Activated B cell treated with CpG ODN at 0.5 μM for 24 hours (primary cell): ENCODE measurements around the gene FGFR3. TPM values are rescaled to one million over a fixed set of nuclear protein-coding genes. Genes with fewer than 3 reads are reported as not detected.

Experiments used
- ATAC-seq: fragments of 200-7000 bp; cut with Tn5 transposase; one replicate; pipeline ENCODE4 v1.10.0; 2021; ENCODE audit warnings: low read depth, mild to moderate bottlenecking, moderate library complexity
- CTCF ChIA-PET: fragments of 350-600 bp; sonication (Branson Sonifier 250); formaldehyde crosslinking; loops from one replicate; lab custom pipeline; 2021; ENCODE audit warnings: antibody characterized with exemption; lab: Charles Lee
- POLR2A ChIA-PET: fragments of 350-600 bp; sonication (Branson Sonifier 250); formaldehyde crosslinking; loops from one replicate; lab custom pipeline; 2021; ENCODE audit warnings: antibody characterized with exemption; lab: Charles Lee
- DNase-seq: peaks from one replicate; pipeline ENCODE4 v3.0.0; 2022
- H3K27ac Mint-ChIP-seq: one replicate; pipeline ENCODE4 v1.8.0; 2020; ENCODE audit warnings: mixed read lengths
- H3K27me3 Mint-ChIP-seq: one replicate; pipeline ENCODE4 v1.8.0; 2021; ENCODE audit warnings: mixed read lengths
- H3K36me3 Mint-ChIP-seq: one replicate; pipeline ENCODE4 v1.8.0; 2021; ENCODE audit warnings: low read depth, mixed read lengths
- H3K4me1 Mint-ChIP-seq: one replicate; pipeline ENCODE4 v1.8.0; 2021; ENCODE audit warnings: mixed read lengths
- H3K4me3 Mint-ChIP-seq: one replicate; pipeline ENCODE4 v1.8.0; 2020; ENCODE audit warnings: mild to moderate bottlenecking, mixed read lengths
- H3K9me3 Mint-ChIP-seq: one replicate; pipeline ENCODE4 v1.8.0; 2020; ENCODE audit warnings: mixed read lengths
- CTCF ChIP-seq: fragments of 200-600 bp; IDR thresholded peaks from one replicate; pipeline ENCODE4 v1.8.0; 2022; ENCODE audit warnings: antibody characterized with exemption, mild to moderate bottlenecking
- intact Hi-C: fragments of 100-400 bp; cut with micrococcal nuclease; formaldehyde crosslinking; loops from one replicate; pipeline ENCODE4 v1.15.1; 2024
- total RNA-seq: library from RNA; stranded (reverse); gene quantifications from 2 replicates; pipeline ENCODE4 v1.2.3, GENCODE V29; 2022

The FGFR3 gene
- total RNA-seq, 1 donor from 2014 or later, result 0.40 TPM

GRCh38 chr4:1802720-1803522 lies 9.8 kb downstream of the FGFR3 start:
- no peaks in the 10 kb centered on the region for H3K4me1 Mint-ChIP-seq
- H3K36me3 Mint-ChIP-seq, result no peaks in the 10 kb centered on the region
- ATAC-seq, result no peak
- no peak overlapping the region for H3K4me3 Mint-ChIP-seq
- H3K27ac Mint-ChIP-seq, result no peak overlapping the region
- DNase-seq, result no peak
- intact Hi-C loops, result no loop called here
- no peaks in the 10 kb centered on the region for H3K9me3 Mint-ChIP-seq
- H3K27me3 Mint-ChIP-seq, result peaks cover 8% of the 10 kb centered on the region
- POLR2A ChIA-PET, result no interaction called here
- CTCF ChIA-PET, result no interaction called here
- TF ChIP-seq CTCF, result no peak

- ChIA-PET CTCF (no interaction called here), POLR2A (no interaction called here)
- Mint-ChIP-seq H3K9me3 (no peaks in the 10 kb centered on the region), H3K4me3 (no peak overlapping the region), H3K27me3 (peaks cover 5% of the 10 kb centered on the region), H3K27ac (no peak overlapping the region), H3K4me1 (no peaks in the 10 kb centered on the region), H3K36me3 (no peaks in the 10 kb centered on the region)
- DNase-seq, result no peak
- intact Hi-C loops, result no loop called here
- no peak for ATAC-seq
- TF ChIP-seq CTCF, result no peak
Measured at GRCh38 chr4:1803523-1804423, 10.7 kb downstream of the FGFR3 start.

GRCh38 chr4:1804638-1805492 lies 11.8 kb downstream of the FGFR3 start:
- Mint-ChIP-seq H3K4me1 (no peaks in the 10 kb centered on the region), H3K36me3 (no peaks in the 10 kb centered on the region), H3K27me3 (peaks cover 4% of the 10 kb centered on the region), H3K4me3 (no peak overlapping the region), H3K27ac (no peak overlapping the region), H3K9me3 (no peaks in the 10 kb centered on the region)
- ATAC-seq (no peak), DNase-seq (no peak)
- CTCF ChIA-PET, result no interaction called here
- intact Hi-C loops, result no loop called here
- POLR2A ChIA-PET, result no interaction called here
- TF ChIP-seq CTCF, result no peak

GRCh38 chr4:1805493-1806222 lies 12.6 kb downstream of the FGFR3 start:
- POLR2A ChIA-PET, result no interaction called here

More at GRCh38 chr4:1805493-1806222, 12.6 kb downstream of the FGFR3 start:
- Mint-ChIP-seq H3K36me3 (no peaks in the 10 kb centered on the region), H3K9me3 (no peaks in the 10 kb centered on the region), H3K4me3 (no peak overlapping the region), H3K27ac (no peak overlapping the region), H3K4me1 (no peaks in the 10 kb centered on the region), H3K27me3 (no peaks in the 10 kb centered on the region)
- DNase-seq (no peak), ATAC-seq (no peak)
- CTCF ChIA-PET, result no interaction called here
- intact Hi-C loops, result no loop called here
- TF ChIP-seq CTCF, result no peak
